CD8-positive, alpha-beta memory T cell (primary cell): ENCODE results near the gene ALDH1L1. TPM values are rescaled to one million over a fixed set of nuclear protein-coding genes. Genes with fewer than 3 reads are reported as not detected.
A peak's percentile ranks its signal among the peaks of the same experiment; 100 is the strongest.

Experiments
- CTCF ChIA-PET: fragments of 350-600 bp; sonication (Branson Sonifier 250); formaldehyde crosslinking; loops from one replicate; lab custom pipeline; 2021; ENCODE audit warnings: antibody characterized with exemption; lab: Charles Lee
- POLR2A ChIA-PET: fragments of 350-600 bp; sonication (Branson Sonifier 250); formaldehyde crosslinking; loops from one replicate; lab custom pipeline; 2021; ENCODE audit warnings: antibody characterized with exemption; lab: Charles Lee
- DNase-seq, 5 donors: peaks; one replicate each; pipeline versions ENCODE4 v3.0.0 to v3.0.0-alpha.2; 2020 to 2022; ENCODE audit warnings: mixed read lengths in 1 of 5
- H3K27ac ChIP-seq: one replicate; pipeline ENCODE4 v1.7.0; 2013; ENCODE audit warnings: low read depth, mild to moderate bottlenecking, low read length, moderate library complexity
- H3K27me3 ChIP-seq: 2 replicates; pipeline ENCODE4 v1.7.0; 2013; ENCODE audit warnings: low read length, mild to moderate bottlenecking; ENCODE audit not compliant: insufficient read depth, poor library complexity, severe bottlenecking
- H3K36me3 ChIP-seq: 2 replicates; pipeline ENCODE4 v1.7.0; 2013; ENCODE audit warnings: mild to moderate bottlenecking, low read length, moderate library complexity; ENCODE audit not compliant: insufficient read depth
- H3K4me1 ChIP-seq: 2 replicates; pipeline ENCODE4 v1.7.0; 2013; ENCODE audit warnings: mild to moderate bottlenecking, low read length, moderate library complexity; ENCODE audit not compliant: insufficient read depth
- H3K4me3 ChIP-seq: 2 replicates; pipeline ENCODE4 v1.7.0; 2013; ENCODE audit warnings: mild to moderate bottlenecking, low read length
- H3K9me3 ChIP-seq: 2 replicates; pipeline ENCODE4 v1.7.0; 2013; ENCODE audit warnings: mild to moderate bottlenecking, low read length
- H3K27ac Mint-ChIP-seq, 8 donors: one replicate each; pipeline ENCODE4 v1.8.0; 2020 to 2021; ENCODE audit warnings: mixed read lengths in 8 of 8, mild to moderate bottlenecking in 6 of 8, inconsistent platforms in 3 of 8, moderate library complexity in 3 of 8
- H3K27me3 Mint-ChIP-seq, 2 donors: one replicate each; pipeline ENCODE4 v1.8.0; 2020 to 2021; ENCODE audit warnings: mixed read lengths in 2 of 2, mild to moderate bottlenecking in 1 of 2, moderate library complexity in 1 of 2
- H3K36me3 Mint-ChIP-seq, 3 donors: one replicate each; pipeline ENCODE4 v1.8.0; 2020 to 2021; ENCODE audit warnings: mixed read lengths in 3 of 3, inconsistent platforms in 1 of 3, mild to moderate bottlenecking in 1 of 3
- H3K4me1 Mint-ChIP-seq, 3 donors: one replicate each; pipeline ENCODE4 v1.8.0; 2020 to 2021; ENCODE audit warnings: mixed read lengths in 3 of 3, inconsistent platforms in 1 of 3, mild to moderate bottlenecking in 1 of 3
- H3K4me3 Mint-ChIP-seq, 7 donors: one replicate each; pipeline ENCODE4 v1.8.0; 2020 to 2021; ENCODE audit warnings: mixed read lengths in 7 of 7, mild to moderate bottlenecking in 6 of 7, moderate library complexity in 4 of 7, inconsistent platforms in 2 of 7
- H3K9me3 Mint-ChIP-seq, 5 donors: one replicate each; pipeline ENCODE4 v1.8.0; 2020 to 2022; ENCODE audit warnings: mixed read lengths in 5 of 5, mild to moderate bottlenecking in 3 of 5, moderate library complexity in 2 of 5, inconsistent platforms in 1 of 5
- polyA plus RNA-seq: library from polyadenylated mRNA; unstranded; fragments of 300-500 nt; fragmentation: Illumina TruSeq; gene quantifications from one replicate; pipeline ENCODE4 v1.2.3, GENCODE V29; 2021
- total RNA-seq, 2 experiments: library from RNA; stranded (reverse); gene quantifications; one replicate each; pipeline ENCODE4 v1.2.3, GENCODE V29; 2021

Gene ALDH1L1
- total and polyA plus RNA-seq, 3 experiments from 2014 or later = not detected

DNA sequence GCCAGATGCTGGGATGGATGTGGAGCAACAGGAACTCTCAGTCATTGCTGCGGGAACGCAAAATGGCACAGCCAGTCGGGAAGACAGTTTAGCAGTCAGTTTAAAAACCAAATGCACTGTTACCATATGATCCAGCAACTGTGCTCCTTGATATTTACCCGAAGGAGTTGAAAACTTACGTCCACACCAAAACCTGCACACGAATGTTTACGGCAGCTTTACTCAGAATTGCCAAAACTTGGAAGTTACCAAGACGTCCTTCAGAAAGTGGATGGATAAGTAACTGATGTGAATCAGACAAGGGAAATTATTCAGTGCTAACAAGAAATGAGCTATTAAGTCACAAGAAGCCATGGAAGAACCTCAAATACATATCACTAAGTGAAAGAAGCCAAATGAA lies 60.4 kb downstream of the ALDH1L1 start:
- peaks cover 4 to 22% of the 10 kb centered on the region in 2 donors for H3K27me3 Mint-ChIP-seq
- no peaks in the 10 kb centered on the region for H3K36me3 Mint-ChIP-seq
- no peak for DNase-seq
- H3K27ac ChIP-seq = no peak overlapping the region
- H3K27ac Mint-ChIP-seq = no peak overlapping the region
- H3K4me3 Mint-ChIP-seq = no peak overlapping the region
- H3K27me3 ChIP-seq = no peaks in the 10 kb centered on the region
- no peaks in the 10 kb centered on the region for H3K9me3 Mint-ChIP-seq
- no peak overlapping the region for H3K4me3 ChIP-seq
- no peaks in the 10 kb centered on the region for H3K36me3 ChIP-seq
- no peaks in the 10 kb centered on the region for H3K4me1 ChIP-seq
- ChIA-PET POLR2A (no interaction called here), CTCF (no interaction called here)
- no peaks in the 10 kb centered on the region for H3K4me1 Mint-ChIP-seq
- no peaks in the 10 kb centered on the region for H3K9me3 ChIP-seq

- H3K4me3 Mint-ChIP-seq = no peak overlapping the region
- CTCF ChIA-PET = interaction anchor here (1.0 kb wide), 1 partner anchor 15 kb away, joined by 5 read pairs; no protein-coding TSS in a partner anchor
- no peaks in the 10 kb centered on the region for H3K9me3 ChIP-seq
Measured at GRCh38 chr3:126119008-126119675, 61.2 kb downstream of the ALDH1L1 start.

DNA sequence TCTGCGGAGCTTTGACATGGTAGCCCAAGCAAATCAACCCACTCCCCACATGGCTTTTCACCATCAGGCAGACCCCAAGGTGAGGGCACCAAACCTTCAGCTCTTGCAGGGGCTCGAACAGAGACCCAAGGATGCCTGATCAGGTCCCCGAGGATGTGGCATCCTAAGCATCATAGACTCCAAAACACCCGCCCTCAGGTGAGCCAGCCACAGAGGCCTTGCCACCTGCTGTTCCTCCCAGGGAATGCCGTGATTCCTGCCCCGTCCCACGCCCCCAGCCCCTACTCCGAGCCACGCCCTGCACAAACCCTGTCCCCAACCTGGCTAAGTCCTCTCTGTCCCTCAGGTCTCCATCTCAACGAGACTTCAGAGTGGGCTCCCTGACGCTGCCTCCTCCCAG lies 61.8 kb downstream of the ALDH1L1 start:
- H3K9me3 ChIP-seq = no peaks in the 10 kb centered on the region
- Mint-ChIP-seq H3K4me3 (no peak overlapping the region), H3K36me3 (no peaks in the 10 kb centered on the region), H3K27me3 (peaks cover 4 to 19% of the 10 kb centered on the region in 2 donors), H3K4me1 (no peaks in the 10 kb centered on the region), H3K9me3 (no peaks in the 10 kb centered on the region), H3K27ac (no peak overlapping the region)
- peak in 1 of 5 donors; percentile 7 for DNase-seq
- H3K4me1 ChIP-seq = no peaks in the 10 kb centered on the region
- H3K4me3 ChIP-seq = no peak overlapping the region
- H3K27me3 ChIP-seq = no peaks in the 10 kb centered on the region
- ChIA-PET POLR2A (no interaction called here), CTCF (interaction anchor here (1.0 kb wide), 1 partner anchor 16 kb away, joined by 5 read pairs; no protein-coding TSS in a partner anchor)
- no peaks in the 10 kb centered on the region for H3K36me3 ChIP-seq
- no peak overlapping the region for H3K27ac ChIP-seq

More at GRCh38 chr3:126119008-126119675, 61.2 kb downstream of the ALDH1L1 start:
- Histone ChIP-seq H3K4me3 (no peak overlapping the region), H3K27me3 (no peaks in the 10 kb centered on the region), H3K36me3 (no peaks in the 10 kb centered on the region), H3K4me1 (no peaks in the 10 kb centered on the region), H3K27ac (no peak overlapping the region)
- no peaks in the 10 kb centered on the region for H3K9me3 Mint-ChIP-seq
- DNase-seq = no peak
- H3K27me3 Mint-ChIP-seq = peaks cover 4 to 22% of the 10 kb centered on the region in 2 donors
- no peaks in the 10 kb centered on the region for H3K36me3 Mint-ChIP-seq
- no peaks in the 10 kb centered on the region for H3K4me1 Mint-ChIP-seq
- no peak overlapping the region for H3K27ac Mint-ChIP-seq
- POLR2A ChIA-PET = no interaction called here

DNA sequence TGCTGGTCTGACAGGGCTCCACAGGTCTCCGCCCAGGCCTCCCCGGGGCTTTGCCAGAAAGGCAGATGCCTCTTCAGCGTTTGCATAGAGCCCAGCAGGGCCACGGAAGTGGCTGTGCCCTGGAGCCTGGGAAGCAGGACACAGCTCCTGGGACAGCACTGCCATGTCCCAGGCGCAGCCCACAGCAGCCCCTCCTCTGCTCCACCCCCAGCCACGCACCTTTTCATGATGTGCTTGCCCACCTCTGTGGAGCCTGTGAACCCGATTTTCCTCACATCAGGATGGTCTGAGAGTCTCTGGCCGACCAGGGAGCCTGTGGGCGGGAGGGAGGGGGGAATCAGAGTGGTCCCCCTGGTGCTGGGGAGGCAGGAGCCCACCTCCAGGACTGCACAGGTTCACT lies 62.6 kb downstream of the ALDH1L1 start:
- ChIA-PET POLR2A (no interaction called here), CTCF (no interaction called here)
- DNase-seq = peak in 1 of 5 donors; percentile 27
- H3K4me3 ChIP-seq = no peak overlapping the region
- H3K9me3 ChIP-seq = no peaks in the 10 kb centered on the region
- Mint-ChIP-seq H3K27ac (no peak overlapping the region), H3K4me3 (no peak overlapping the region), H3K27me3 (peaks cover 4 to 19% of the 10 kb centered on the region in 2 donors), H3K9me3 (no peaks in the 10 kb centered on the region), H3K36me3 (no peaks in the 10 kb centered on the region), H3K4me1 (no peaks in the 10 kb centered on the region)
- H3K27ac ChIP-seq = no peak overlapping the region
- no peaks in the 10 kb centered on the region for H3K27me3 ChIP-seq
- H3K36me3 ChIP-seq = no peaks in the 10 kb centered on the region
- no peaks in the 10 kb centered on the region for H3K4me1 ChIP-seq

- Histone ChIP-seq H3K4me3 (no peak overlapping the region), H3K27me3 (no peaks in the 10 kb centered on the region), H3K9me3 (no peaks in the 10 kb centered on the region), H3K27ac (no peak overlapping the region), H3K4me1 (no peaks in the 10 kb centered on the region), H3K36me3 (no peaks in the 10 kb centered on the region)
- no peaks in the 10 kb centered on the region for H3K4me1 Mint-ChIP-seq
- ChIA-PET CTCF (interaction anchor here (1.3 kb wide), 1 partner anchor 16 kb away, joined by 5 read pairs; no protein-coding TSS in a partner anchor), POLR2A (no interaction called here)
- H3K4me3 Mint-ChIP-seq = no peak overlapping the region
- no peaks in the 10 kb centered on the region for H3K36me3 Mint-ChIP-seq
- H3K27me3 Mint-ChIP-seq = peaks cover 4 to 19% of the 10 kb centered on the region in 2 donors
- H3K9me3 Mint-ChIP-seq = no peaks in the 10 kb centered on the region
- no peak for DNase-seq
- no peak overlapping the region for H3K27ac Mint-ChIP-seq
Measured at GRCh38 chr3:126117212-126117611, 63.2 kb downstream of the ALDH1L1 start.

DNA sequence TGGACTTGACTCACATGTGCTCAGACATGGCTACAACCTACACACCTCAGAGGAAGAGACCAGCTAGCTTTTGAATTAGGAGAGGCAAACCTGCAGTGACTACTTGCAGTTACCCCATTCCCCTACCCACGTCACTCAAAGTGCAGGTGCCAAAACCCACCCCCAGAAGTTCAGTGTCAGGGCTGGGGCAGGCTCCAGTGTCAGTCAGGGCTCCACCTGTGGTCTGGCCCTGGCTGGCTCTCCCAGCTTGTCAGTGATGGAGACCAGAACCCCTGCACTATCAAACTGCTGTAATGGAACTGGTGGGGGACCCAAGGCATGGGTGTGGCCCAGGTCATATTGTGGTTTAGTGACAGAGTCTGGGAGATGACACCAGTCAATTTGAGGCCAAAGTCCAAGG lies 63.9 kb downstream of the ALDH1L1 start:
- Mint-ChIP-seq H3K36me3 (no peaks in the 10 kb centered on the region), H3K9me3 (no peaks in the 10 kb centered on the region), H3K4me3 (no peak overlapping the region), H3K27me3 (peaks cover 4 to 19% of the 10 kb centered on the region in 2 donors), H3K27ac (no peak overlapping the region), H3K4me1 (no peaks in the 10 kb centered on the region)
- Histone ChIP-seq H3K27me3 (no peaks in the 10 kb centered on the region), H3K36me3 (no peaks in the 10 kb centered on the region), H3K4me3 (no peak overlapping the region), H3K4me1 (no peaks in the 10 kb centered on the region), H3K9me3 (no peaks in the 10 kb centered on the region), H3K27ac (no peak overlapping the region)
- POLR2A ChIA-PET = no interaction called here
- CTCF ChIA-PET = interaction anchor here (1.3 kb wide), 1 partner anchor 17 kb away, joined by 5 read pairs; no protein-coding TSS in a partner anchor
- no peak for DNase-seq

DNA sequence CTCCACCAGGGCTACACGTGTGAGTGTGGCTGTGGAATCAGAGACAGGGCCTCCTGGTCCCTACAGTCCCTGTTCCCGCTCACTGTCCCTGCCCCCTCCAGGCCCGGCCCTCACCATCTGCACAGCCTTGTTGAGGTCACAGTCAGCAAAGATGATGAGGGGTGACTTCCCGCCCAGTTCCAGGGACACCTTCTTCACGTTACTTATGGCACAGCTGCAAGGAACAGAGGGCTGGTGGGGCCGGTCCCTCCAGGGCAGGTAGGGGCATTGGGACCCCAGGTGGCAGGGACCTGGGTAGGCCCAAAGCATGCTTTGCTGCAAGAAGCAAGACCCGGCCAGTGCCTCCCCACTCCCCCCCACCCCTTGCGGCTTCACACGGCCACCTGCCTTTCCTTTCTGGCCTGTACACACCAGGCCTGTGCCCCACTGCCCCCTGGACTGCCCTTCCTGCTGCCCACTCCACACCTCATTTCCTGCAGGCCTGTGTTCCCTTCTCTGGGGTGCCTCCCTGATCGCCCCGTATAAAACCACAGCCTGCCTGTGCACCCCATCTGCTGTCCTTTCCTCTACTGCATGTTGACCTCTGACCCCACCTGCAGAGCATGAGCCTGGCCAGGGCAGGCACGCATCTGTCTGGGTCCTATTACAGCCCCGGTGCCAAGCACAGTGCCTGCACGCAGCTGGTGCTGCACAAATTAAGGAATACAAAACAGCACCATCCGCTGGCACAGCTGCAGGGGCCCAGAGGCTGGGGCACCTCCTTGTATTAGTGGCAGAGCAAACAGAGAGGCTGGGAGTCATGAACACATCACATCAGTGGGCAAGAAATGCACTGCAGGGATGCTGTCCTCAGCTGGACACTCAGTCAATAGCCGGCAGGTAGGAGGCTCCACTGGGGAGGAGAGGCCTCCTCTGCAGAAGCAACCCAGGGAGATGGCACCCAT lies 65.7 kb downstream of the ALDH1L1 start:
- H3K4me1 Mint-ChIP-seq = no peaks in the 10 kb centered on the region
- Histone ChIP-seq H3K27me3 (no peaks in the 10 kb centered on the region), H3K4me1 (no peaks in the 10 kb centered on the region), H3K36me3 (no peaks in the 10 kb centered on the region), H3K4me3 (no peak overlapping the region), H3K27ac (no peak overlapping the region), H3K9me3 (no peaks in the 10 kb centered on the region)
- H3K27ac Mint-ChIP-seq = no peak overlapping the region
- no peaks in the 10 kb centered on the region for H3K9me3 Mint-ChIP-seq
- no peaks in the 10 kb centered on the region for H3K36me3 Mint-ChIP-seq
- ChIA-PET CTCF (interaction anchor here (0.7 to 1.1 kb wide), 3 partner anchors 11 to 19 kb away, joined by 3 read pairs; no protein-coding TSS in a partner anchor), POLR2A (no interaction called here)
- peak in 1 of 5 donors; percentile 39 for DNase-seq
- H3K4me3 Mint-ChIP-seq = no peak overlapping the region
- peaks cover 4 to 14% of the 10 kb centered on the region in 2 donors for H3K27me3 Mint-ChIP-seq
